Ascending aorta (tissue), 2 donors: ENCODE results near the gene ZNF546. TPM values are rescaled to one million over a fixed set of nuclear protein-coding genes. Genes with fewer than 3 reads are reported as not detected.

Source experiments
- DNase-seq, 2 donors: peaks; one replicate each; pipeline ENCODE4 v3.0.0-alpha.2; 2019; ENCODE audit warnings: low spot score in 2 of 2
- H3K27ac ChIP-seq, 2 donors: fragments of 200-600 bp; sonication (generic); one replicate each; pipeline ENCODE4 v1.5.1; 2016 to 2017; ENCODE audit warnings: mild to moderate bottlenecking in 1 of 2
- H3K27me3 ChIP-seq: fragments of 200-600 bp; sonication (generic); one replicate; pipeline ENCODE4 v1.5.1; 2017
- H3K36me3 ChIP-seq, 2 donors: fragments of 200-600 bp; sonication (generic); one replicate each; pipeline ENCODE4 v1.5.1; 2016
- H3K4me1 ChIP-seq, 2 donors: fragments of 200-600 bp; sonication (generic); one replicate each; pipeline ENCODE4 v1.5.1; 2016 to 2017; ENCODE audit warnings: mild to moderate bottlenecking in 1 of 2
- H3K4me3 ChIP-seq, 2 donors: fragments of 200-600 bp; sonication (generic); one replicate each; pipeline ENCODE4 v1.5.1; 2016 to 2017; ENCODE audit warnings: mild to moderate bottlenecking in 1 of 2
- H3K9me3 ChIP-seq, 2 donors: fragments of 200-600 bp; sonication (generic); one replicate each; pipeline ENCODE4 v1.5.1; 2016
- intact Hi-C: fragments of 100-400 bp; cut with DNase I; formaldehyde crosslinking; loops from one replicate; pipeline ENCODE4 v1.15.1; 2023
- total RNA-seq: library from RNA; depleted of rRNA; stranded (reverse); fragments of >200 nt; gene quantifications from one replicate; pipeline ENCODE4 v1.1.0, GENCODE V29; 2016
- TF ChIP-seq, protein P1 (sequence below), 3 experiments: fragments of 200-600 bp in 2 of 3; fragments of 450-650 bp in 1 of 3; sonication (generic) in 2 of 3; IDR thresholded peaks; one replicate each; pipeline ENCODE4 v1.5.1; 2016 to 2019; ENCODE audit warnings: antibody characterized with exemption in 3 of 3, mild to moderate bottlenecking in 1 of 3, moderate library complexity in 1 of 3

The ZNF546 gene
- total RNA-seq, 1 donor from 2014 or later: 3.0 TPM

GRCh38 chr19:39963898-39964297, 33.0 kb upstream of the ZNF546 start:
- H3K27ac ChIP-seq: no peak overlapping the region
- TF ChIP-seq, protein P1, sequence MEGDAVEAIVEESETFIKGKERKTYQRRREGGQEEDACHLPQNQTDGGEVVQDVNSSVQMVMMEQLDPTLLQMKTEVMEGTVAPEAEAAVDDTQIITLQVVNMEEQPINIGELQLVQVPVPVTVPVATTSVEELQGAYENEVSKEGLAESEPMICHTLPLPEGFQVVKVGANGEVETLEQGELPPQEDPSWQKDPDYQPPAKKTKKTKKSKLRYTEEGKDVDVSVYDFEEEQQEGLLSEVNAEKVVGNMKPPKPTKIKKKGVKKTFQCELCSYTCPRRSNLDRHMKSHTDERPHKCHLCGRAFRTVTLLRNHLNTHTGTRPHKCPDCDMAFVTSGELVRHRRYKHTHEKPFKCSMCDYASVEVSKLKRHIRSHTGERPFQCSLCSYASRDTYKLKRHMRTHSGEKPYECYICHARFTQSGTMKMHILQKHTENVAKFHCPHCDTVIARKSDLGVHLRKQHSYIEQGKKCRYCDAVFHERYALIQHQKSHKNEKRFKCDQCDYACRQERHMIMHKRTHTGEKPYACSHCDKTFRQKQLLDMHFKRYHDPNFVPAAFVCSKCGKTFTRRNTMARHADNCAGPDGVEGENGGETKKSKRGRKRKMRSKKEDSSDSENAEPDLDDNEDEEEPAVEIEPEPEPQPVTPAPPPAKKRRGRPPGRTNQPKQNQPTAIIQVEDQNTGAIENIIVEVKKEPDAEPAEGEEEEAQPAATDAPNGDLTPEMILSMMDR (IDR thresholded peaks at IDR 0.05): no peak
- DNase-seq: no peak
- H3K27me3 ChIP-seq: no peaks in the 10 kb centered on the region
- H3K36me3 ChIP-seq: no peaks in the 10 kb centered on the region
- H3K4me3 ChIP-seq: no peak overlapping the region
- intact Hi-C loops: no loop called here
- no peaks in the 10 kb centered on the region for H3K9me3 ChIP-seq
- no peaks in the 10 kb centered on the region for H3K4me1 ChIP-seq

DNA sequence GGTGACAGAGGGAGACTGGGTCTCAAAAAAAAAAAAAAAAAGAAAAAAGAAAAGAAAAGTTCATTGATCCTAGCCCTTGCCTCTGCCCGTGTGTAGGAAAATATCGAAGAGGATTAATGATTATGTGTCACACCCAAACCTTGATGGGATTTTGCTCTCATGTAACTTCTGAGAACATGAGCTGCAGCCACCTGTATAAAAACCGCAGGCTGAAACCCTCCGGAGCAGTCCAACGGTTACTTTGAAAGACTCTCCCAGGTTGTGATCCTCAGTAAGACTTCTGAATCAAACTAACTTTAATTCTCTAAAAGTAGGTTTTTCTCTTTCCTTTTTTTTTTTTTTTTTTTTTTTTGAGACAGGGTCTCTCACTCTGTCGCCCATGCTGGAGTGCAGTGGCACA, 30.2 kb upstream of the ZNF546 start:
- Histone ChIP-seq H3K27me3 (no peaks in the 10 kb centered on the region), H3K27ac (no peak overlapping the region), H3K4me1 (peaks cover 0 to 7% of the 10 kb centered on the region in 2 donors), H3K9me3 (no peaks in the 10 kb centered on the region), H3K36me3 (no peaks in the 10 kb centered on the region), H3K4me3 (no peak overlapping the region)
- intact Hi-C loops: no loop called here
- peak in 1 of 2 donors; percentile 34 for DNase-seq
- TF ChIP-seq, protein P1 (IDR thresholded peaks at IDR 0.05): no peak

GRCh38 chr19:39967561-39967960, 29.3 kb upstream of the ZNF546 start:
- intact Hi-C loops: no loop called here
- Histone ChIP-seq H3K9me3 (no peaks in the 10 kb centered on the region), H3K27ac (no peak overlapping the region), H3K36me3 (peaks cover 3 to 5% of the 10 kb centered on the region in 2 donors), H3K4me1 (peaks cover 0 to 14% of the 10 kb centered on the region in 2 donors), H3K27me3 (no peaks in the 10 kb centered on the region), H3K4me3 (no peak overlapping the region)
- TF ChIP-seq, protein P1 (IDR thresholded peaks at IDR 0.05): no peak
- no peak for DNase-seq

DNA sequence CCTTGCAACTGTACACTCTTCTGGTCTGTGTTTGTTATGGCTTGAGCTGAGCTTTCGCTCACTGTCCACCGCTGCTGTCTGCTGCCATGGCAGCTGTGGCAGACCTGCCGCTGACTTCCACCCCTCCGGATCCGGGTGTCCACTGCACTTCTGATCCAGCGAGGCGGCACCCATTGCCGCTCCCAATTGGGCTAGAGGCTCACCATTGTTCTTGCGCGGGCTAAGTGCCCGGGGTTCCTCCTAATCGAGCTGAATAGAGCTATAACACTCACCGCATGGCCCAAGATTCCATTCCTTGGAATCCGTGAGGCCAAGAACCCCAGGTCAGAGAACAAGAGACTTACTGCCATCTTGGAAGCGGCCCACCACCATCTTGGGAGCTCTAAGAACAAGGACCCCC, 28.1 kb upstream of the ZNF546 start:
- Histone ChIP-seq H3K27me3 (no peaks in the 10 kb centered on the region), H3K9me3 (no peaks in the 10 kb centered on the region), H3K27ac (no peak overlapping the region), H3K36me3 (peaks cover 11 to 15% of the 10 kb centered on the region in 2 donors), H3K4me3 (no peak overlapping the region), H3K4me1 (peaks cover 0 to 14% of the 10 kb centered on the region in 2 donors)
- DNase-seq: peak in 1 of 2 donors; percentile 50
- intact Hi-C loops: no loop called here
- TF ChIP-seq, protein P1 (IDR thresholded peaks at IDR 0.05): no peak

DNA sequence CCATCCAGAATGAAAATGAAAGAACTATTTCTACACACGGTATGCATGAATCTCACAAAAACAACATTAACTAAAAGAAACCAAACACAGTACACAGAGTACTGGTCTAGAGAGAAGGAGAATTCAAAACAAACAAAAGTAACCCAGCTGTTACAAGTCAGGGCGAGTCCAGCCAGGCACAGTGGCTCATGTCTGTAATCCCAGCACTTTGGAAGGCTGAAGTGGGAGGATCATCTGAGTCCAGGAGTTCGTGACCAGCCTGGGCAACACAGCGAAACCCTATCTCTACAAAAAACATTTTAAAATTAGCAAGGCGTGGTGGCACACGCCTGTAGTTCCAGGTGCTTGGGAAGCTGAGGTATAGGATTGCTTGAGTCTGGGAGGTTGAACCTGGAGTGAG, 27.6 kb upstream of the ZNF546 start:
- intact Hi-C loops: no loop called here
- peak in 1 of 2 donors; percentile 33 for DNase-seq
- H3K36me3 ChIP-seq: peaks cover 16 to 20% of the 10 kb centered on the region in 2 donors
- no peaks in the 10 kb centered on the region for H3K27me3 ChIP-seq
- peaks cover 0 to 14% of the 10 kb centered on the region in 2 donors for H3K4me1 ChIP-seq
- no peak overlapping the region for H3K4me3 ChIP-seq
- H3K9me3 ChIP-seq: no peaks in the 10 kb centered on the region
- TF ChIP-seq, protein P1 (IDR thresholded peaks at IDR 0.05): no peak
- H3K27ac ChIP-seq: no peak overlapping the region
